ENCODE measurements around the gene GSTT4.

- TF ChIP-seq HDGF (IDR thresholded peaks at IDR 0.05; ENCODE audit: borderline replicate concordance) (no peak), FOXM1 (IDR thresholded peaks at IDR 0.05; ENCODE audit: borderline replicate concordance) (no peak), SP1 (IDR thresholded peaks at IDR 0.05) (no peak), SUZ12 (IDR thresholded peaks at IDR 0.05) (no peak), PKNOX1 (IDR thresholded peaks at IDR 0.05) (no peak), BHLHE40 (IDR thresholded peaks at IDR 0.05; ENCODE audit: borderline replicate concordance) (no peak), FOXA1 (IDR thresholded peaks at IDR 0.05) (no peak), ZNF384 (IDR thresholded peaks at IDR 0.05) (no peak), LEF1 (IDR thresholded peaks at IDR 0.05; ENCODE audit: borderline replicate concordance) (no peak), TARDBP (IDR thresholded peaks at IDR 0.05) (no peak), CTBP1 (IDR thresholded peaks at IDR 0.05; ENCODE audit: borderline replicate concordance) (no peak), FOXK2 (IDR thresholded peaks at IDR 0.05) (no peak)
Measured at GRCh38 chr22:24010018-24010391, 4.8 kb upstream of the GSTT4 start.
